Stromal cell of bone marrow (primary cell): Measurements from ENCODE around the gene BABAM2.
"Not testable (repeated sequence)": the region's sequence is repeated elsewhere in the genome, so short reads cannot be mapped to it uniquely, and the experiment has no call there.

Source experiments
- DNase-seq: peaks from one replicate; pipeline ENCODE4 v3.0.0-alpha.2; 2012; ENCODE audit warnings: low read depth

Gene BABAM2

GRCh38 chr2:27984153-27984552, 93.6 kb downstream of the BABAM2 start:
- DNase-seq: no peak

- DNase-seq: no peak
Measured at GRCh38 chr2:27988306-27988705, 97.8 kb downstream of the BABAM2 start.

- no peak for DNase-seq
Measured at GRCh38 chr2:27988718-27989117, 98.2 kb downstream of the BABAM2 start.

- no peak for DNase-seq
Measured at GRCh38 chr2:27989149-27989548, 98.6 kb downstream of the BABAM2 start.

GRCh38 chr2:27990030-27990590, 99.6 kb downstream of the BABAM2 start:
- DNase-seq: no peak

- DNase-seq: no peak
Measured at GRCh38 chr2:27991146-27991545, 100.6 kb downstream of the BABAM2 start.

- DNase-seq: no peak
Measured at GRCh38 chr2:27992787-27993401, 102.4 kb downstream of the BABAM2 start.

GRCh38 chr2:27993402-27993787, 102.9 kb downstream of the BABAM2 start:
- DNase-seq: no peak

- DNase-seq: no peak
Measured at GRCh38 chr2:27993950-27994728, 103.6 kb downstream of the BABAM2 start.

GRCh38 chr2:27996156-27996922, 105.8 kb downstream of the BABAM2 start:
- DNase-seq: no peak

- DNase-seq: no peak
Measured at GRCh38 chr2:28000287-28000686, 109.8 kb downstream of the BABAM2 start.

- DNase-seq: no peak
Measured at GRCh38 chr2:28002181-28002580, 111.7 kb downstream of the BABAM2 start.

- DNase-seq: peak; percentile 42
Measured at GRCh38 chr2:28004086-28004485, 113.6 kb downstream of the BABAM2 start.

- DNase-seq: no peak
Measured at GRCh38 chr2:28009732-28010131, 119.2 kb downstream of the BABAM2 start.

- no peak for DNase-seq
Measured at GRCh38 chr2:28011322-28011737, 120.8 kb downstream of the BABAM2 start.

- not testable (repeated sequence) for DNase-seq
Measured at GRCh38 chr2:28018474-28018873, 127.9 kb downstream of the BABAM2 start.

- not testable (repeated sequence) for DNase-seq
Measured at GRCh38 chr2:28019521-28019920, 129.0 kb downstream of the BABAM2 start.

- no peak for DNase-seq
Measured at GRCh38 chr2:28021898-28022297, 131.4 kb downstream of the BABAM2 start.

- DNase-seq: no peak
Measured at GRCh38 chr2:28025123-28025522, 134.6 kb downstream of the BABAM2 start.

GRCh38 chr2:28026230-28026629, 135.7 kb downstream of the BABAM2 start:
- not testable (repeated sequence) for DNase-seq

- no peak for DNase-seq
Measured at GRCh38 chr2:28028025-28028424, 137.5 kb downstream of the BABAM2 start.

GRCh38 chr2:28030600-28030999, 140.1 kb downstream of the BABAM2 start:
- DNase-seq: no peak

GRCh38 chr2:28032816-28033215, 142.3 kb downstream of the BABAM2 start:
- DNase-seq: no peak
